Stimulated activated CD8-positive, alpha-beta memory T cell treated with anti-CD3 and anti-CD28 coated beads, Interleukin-2, amount 100 ng/mL, for 48 hours (primary cell): Measurements from ENCODE around the gene TTC9B.
A peak's percentile ranks its signal among the peaks of the same experiment; 100 is the strongest.
"Not testable (repeated sequence)": the region's sequence is repeated elsewhere in the genome, so short reads cannot be mapped to it uniquely, and the experiment has no call there.

Experiments used
- DNase-seq, 2 donors: peaks; one replicate each; pipeline ENCODE4 v3.0.0-alpha.2; 2020; ENCODE audit warnings: low read depth in 2 of 2

The TTC9B gene

GRCh38 chr19:40232949-40233810, 15.0 kb upstream of the TTC9B start:
- no peak for DNase-seq

GRCh38 chr19:40232479-40232878, 14.3 kb upstream of the TTC9B start:
- no peak for DNase-seq

- DNase-seq = no peak
Measured at GRCh38 chr19:40231544-40232424, 13.6 kb upstream of the TTC9B start.

- DNase-seq = no peak
Measured at GRCh38 chr19:40231057-40231456, 12.9 kb upstream of the TTC9B start.

GRCh38 chr19:40229926-40230417, 11.8 kb upstream of the TTC9B start:
- DNase-seq = no peak

GRCh38 chr19:40229484-40229883, 11.3 kb upstream of the TTC9B start:
- no peak for DNase-seq

- DNase-seq = no peak
Measured at GRCh38 chr19:40228863-40229262, 10.7 kb upstream of the TTC9B start.

- no peak for DNase-seq
Measured at GRCh38 chr19:40228346-40228745, 10.2 kb upstream of the TTC9B start.

GRCh38 chr19:40225440-40226305, 7.5 kb upstream of the TTC9B start:
- no peak for DNase-seq

- DNase-seq = no peak
Measured at GRCh38 chr19:40224342-40225150, 6.4 kb upstream of the TTC9B start.

- no peak for DNase-seq
Measured at GRCh38 chr19:40223135-40223822, 5.1 kb upstream of the TTC9B start.

- peak; percentile 47 to 50 for DNase-seq
Measured at GRCh38 chr19:40221858-40222619, 3.9 kb upstream of the TTC9B start.

- no peak for DNase-seq
Measured at GRCh38 chr19:40220674-40221073, 2.5 kb upstream of the TTC9B start.

GRCh38 chr19:40219721-40220276, 1.6 kb upstream of the TTC9B start:
- DNase-seq = no peak

- DNase-seq = not testable (repeated sequence)
Measured at GRCh38 chr19:40219029-40219428, 845 bp upstream of the TTC9B start.

GRCh38 chr19:40217027-40217810, 965 bp downstream of the TTC9B start:
- no peak for DNase-seq

- DNase-seq = no peak
Measured at GRCh38 chr19:40216777-40217026, 1.5 kb downstream of the TTC9B start.

- DNase-seq = no peak
Measured at GRCh38 chr19:40216013-40216776, 2.0 kb downstream of the TTC9B start.
